NCI-H2029 treated with DMSO at 0.1 percent for 48 hours (cell line): ENCODE measurements around the gene IFNAR2.
"Not testable (repeated sequence)": the region's sequence is repeated elsewhere in the genome, so short reads cannot be mapped to it uniquely, and the experiment has no call there.

Experiments used
- DNase-seq: peaks from one replicate; lab custom pipeline; 2025; lab: John Stamatoyannopoulos, UW

IFNAR2 gene

DNA sequence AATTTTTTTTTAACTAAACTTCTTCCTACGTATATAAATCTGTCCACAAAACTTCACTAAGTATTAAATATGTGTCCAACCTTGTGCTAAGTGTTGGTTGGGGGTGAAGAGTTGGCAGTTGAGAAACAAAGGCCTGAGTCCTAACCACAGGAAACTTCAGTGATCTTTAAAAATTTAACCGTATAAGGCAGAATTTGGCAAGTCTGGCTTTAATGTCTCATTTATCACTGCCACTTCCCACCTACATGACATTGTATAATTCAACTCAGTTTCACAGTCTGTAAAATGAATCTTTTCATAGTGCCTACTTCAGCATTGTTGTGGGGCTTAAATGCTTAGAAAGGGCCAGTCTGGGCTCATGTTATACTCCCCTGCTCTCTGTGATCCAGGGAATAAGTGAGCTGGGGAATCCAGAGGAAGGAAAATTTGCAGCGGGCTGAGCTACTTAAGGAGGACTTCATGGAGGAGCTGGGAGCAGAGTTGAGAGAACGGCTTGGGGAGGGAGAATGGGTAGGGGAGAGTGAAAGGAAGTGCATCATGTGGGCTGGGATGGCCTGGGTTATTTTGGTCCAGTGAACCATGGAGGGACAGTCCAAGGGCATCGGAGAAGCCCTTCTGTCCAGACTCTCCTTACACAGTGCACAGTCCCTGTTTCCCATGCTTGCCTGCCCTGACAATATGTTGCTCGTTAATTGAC is 14.5 kb downstream of the IFNAR2 start:
- no peak for DNase-seq

DNA sequence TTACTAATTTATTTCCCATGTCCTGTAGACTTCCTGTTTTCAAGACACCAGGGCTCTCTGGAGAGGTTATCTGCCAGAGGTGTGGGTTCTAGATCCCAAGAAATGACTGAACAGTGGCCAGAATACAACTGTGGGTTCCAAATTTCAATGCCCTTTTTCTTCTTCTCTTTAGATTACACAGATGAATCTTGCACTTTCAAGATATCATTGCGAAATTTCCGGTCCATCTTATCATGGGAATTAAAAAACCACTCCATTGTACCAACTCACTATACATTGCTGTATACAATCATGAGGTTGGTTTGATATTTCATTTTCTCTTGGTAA is 15.0 kb downstream of the IFNAR2 start:
- DNase-seq, result no peak

DNA sequence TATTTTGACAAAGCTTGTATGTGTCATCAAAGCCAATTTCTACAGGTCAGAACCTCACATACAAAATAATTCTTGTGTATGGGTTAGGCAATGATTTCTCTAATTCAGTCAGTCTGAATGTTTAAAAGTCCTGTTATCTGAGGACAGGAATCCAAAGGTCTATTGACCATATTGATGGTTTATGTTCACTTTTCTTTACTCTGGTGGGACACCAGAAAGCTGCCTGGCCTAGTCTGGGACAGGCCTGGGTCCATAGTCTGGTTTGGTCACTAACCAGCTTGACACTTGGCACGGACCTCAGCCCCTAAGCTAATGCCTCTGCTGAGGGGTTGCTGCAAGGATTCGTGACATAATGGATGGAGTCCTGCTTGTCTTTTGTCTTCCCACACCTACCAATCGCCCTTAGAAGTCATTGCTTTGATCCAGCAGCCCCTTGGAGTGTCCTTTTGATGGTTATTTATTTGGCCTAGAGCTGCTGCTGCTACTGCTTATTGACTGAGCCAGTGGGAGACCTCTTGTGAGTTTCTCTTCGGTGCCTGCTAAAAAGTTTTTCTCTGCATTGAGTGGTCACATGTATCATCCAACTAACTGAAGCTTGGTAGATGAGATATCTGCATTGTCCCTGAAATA is 15.7 kb downstream of the IFNAR2 start:
- DNase-seq, result no peak

DNA sequence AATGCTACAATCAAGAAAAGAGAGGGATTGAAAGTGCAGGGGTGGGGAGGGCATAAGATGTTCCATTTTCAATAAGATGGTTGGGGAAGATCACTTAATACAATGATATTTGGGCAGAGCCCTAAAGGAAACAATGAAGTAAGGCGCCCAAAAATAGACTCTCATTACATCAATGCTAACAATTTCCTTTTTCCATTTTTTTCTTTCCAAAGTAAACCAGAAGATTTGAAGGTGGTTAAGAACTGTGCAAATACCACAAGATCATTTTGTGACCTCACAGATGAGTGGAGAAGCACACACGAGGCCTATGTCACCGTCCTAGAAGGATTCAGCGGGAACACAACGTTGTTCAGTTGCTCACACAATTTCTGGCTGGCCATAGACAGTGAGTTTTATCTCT is 16.8 kb downstream of the IFNAR2 start:
- no peak for DNase-seq

DNA sequence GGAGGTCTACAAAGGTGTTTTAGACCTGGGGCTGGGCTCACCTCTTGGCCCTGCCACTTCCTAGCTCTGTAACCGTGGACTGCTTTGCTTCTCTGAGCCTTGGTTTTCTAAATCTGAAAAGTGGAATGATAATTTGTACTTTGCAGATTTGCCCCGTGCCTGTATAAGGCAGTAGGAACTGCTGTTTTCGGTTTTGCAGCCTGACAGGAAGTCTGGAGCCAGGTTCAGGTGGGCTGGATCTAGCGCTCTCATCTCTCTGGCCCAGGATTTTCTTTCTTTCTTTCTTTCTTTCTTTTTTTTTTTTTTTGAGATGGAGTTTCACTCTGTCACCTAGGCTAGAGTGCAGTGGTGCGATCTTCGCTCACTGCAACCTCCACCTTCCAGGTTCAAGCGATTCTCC is 17.2 kb downstream of the IFNAR2 start:
- DNase-seq, result no peak

DNA sequence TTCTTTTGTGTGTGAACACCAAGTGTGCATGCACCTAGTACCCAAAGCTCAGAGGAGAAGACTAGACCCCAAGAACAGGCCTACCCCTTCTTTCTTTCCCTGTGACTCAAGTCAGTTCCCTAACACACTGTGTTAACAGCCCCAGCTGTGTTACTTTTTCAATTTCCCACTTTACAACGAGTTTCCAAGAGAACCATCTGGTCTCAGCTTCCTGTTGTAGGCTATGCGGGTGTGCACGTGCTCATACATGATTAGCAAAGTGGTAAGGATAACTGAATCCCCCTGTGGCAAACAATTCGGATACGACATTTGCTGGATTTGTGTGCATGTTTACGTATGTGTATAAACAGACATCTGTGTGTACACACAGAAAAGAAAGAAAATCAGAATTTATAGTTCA is 17.9 kb downstream of the IFNAR2 start:
- no peak for DNase-seq

DNA sequence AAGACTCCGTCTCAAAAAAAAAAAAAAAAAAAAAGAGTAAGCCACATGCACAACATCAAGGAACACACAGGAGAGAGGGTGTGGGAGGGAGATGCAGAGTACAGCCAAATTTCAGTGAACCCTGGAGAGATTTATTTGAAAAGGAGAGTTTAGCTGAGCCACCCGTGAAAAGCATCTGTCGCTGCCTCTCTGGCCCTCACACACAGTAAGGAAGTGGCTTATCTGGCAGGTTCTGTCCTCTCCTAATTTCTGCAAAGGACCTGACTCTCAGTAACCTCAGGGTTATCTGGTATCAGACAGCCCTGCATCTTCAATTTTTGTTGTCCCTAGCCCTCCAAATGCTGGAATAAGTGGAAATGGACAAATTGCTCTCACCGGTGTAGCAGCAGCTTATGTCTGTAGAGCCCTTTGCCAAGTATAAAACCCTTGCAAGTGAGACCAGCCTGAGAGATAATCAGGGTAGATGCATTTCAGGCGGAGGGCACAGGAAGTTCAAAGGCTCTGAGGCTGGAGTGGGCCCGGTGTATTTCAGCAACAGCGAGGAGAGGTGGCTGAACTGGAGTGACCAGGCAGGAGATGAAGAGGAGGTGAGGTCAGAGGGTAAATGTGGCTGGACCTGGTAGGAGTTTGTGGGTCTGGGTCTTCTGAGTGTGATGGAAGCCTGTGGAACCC is 19.7 kb downstream of the IFNAR2 start:
- no peak for DNase-seq

DNA sequence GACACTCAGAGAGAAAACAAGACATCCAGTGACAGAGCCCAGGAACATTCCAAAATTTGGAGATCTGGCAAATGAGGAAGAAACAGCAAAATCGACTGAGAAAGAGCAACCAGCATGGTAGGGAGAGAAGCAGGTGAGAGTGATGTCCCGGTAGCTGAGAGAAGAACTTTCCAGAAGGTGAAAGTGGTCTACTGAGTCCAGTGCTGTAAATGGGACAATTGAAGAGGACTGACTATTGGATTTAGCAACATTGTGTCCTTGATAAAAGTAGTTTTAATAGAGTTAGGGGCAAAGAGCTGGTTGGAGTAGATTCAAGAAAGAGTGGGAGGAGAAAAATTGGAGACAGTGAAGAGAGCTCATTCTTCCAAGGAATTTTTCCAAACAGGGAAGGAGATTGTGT is 21.4 kb downstream of the IFNAR2 start:
- DNase-seq, result no peak

DNA sequence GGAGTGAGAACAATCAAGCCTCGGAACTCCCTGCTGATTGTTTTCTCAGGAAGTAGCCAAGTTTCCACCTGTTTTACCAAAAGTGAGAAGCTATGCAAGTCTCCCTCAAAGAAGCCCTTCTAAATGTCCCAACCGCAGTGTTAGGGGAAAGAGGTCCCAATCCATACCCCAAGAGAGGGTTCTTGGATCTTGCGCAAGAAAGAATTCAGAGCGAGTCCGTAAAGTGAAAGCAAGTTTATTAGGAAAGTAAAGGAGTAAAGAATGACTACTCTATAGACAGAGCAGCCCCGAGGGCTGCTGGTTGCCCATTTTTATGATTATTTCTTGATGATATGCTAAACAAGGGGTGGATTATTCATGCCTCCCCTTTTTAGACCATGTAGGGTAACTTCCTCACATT is 23.6 kb downstream of the IFNAR2 start:
- DNase-seq, result not testable (repeated sequence)

DNA sequence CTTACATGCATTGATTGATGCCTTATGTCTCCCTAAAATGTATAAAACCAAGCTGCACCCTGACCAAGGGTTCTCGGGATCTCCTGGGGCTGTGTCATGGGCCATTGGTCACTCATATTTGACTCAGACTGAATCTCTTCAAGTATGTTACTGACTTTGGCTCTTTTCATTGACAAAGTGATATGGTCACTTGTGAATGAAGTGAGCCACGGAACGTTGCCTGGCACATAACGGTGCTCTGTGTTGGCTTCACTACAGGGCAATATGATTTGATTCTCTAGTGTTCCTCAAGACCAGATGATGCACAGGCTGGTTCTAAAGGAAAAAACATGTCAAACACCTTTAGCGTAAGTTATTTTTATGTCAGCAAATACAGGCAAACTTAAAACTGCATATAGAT is 25.0 kb downstream of the IFNAR2 start:
- no peak for DNase-seq

DNA sequence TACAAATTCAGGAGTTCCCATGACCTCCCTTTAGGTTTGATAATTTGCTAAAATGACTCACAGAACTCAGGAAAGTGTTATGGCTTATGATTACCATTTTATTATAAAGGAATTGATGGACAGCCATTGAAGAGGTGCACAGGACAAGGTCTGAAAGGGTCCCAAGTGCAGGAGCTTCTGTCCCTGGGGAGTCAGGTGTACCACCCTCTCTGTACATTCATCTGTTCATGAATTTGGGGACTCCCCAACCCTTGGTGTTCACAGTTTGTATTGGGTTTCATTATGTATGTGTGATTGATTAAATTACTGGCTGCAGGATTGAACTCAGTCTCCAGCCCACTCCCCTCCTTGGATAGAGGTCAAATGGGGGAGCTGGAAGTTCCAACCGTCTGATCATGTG is 25.7 kb downstream of the IFNAR2 start:
- DNase-seq, result no peak

DNA sequence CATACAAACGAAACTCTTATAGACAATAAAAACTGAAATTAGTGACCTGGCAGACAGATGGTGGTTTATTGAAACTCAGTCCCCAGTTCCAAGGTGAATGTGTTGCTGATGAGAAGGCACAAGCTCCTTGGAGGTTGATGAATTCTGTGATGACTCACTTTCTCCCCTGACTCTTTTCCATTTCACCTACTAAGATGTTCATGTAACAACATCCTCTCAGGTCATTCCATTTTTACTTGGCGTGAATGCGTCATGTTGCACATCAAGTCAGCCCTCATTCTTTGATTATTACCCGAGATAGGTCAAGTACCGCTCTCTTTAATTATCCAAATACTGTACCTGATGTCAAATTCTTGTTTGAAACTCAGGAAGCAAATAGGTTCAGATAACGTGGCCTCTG is 26.3 kb downstream of the IFNAR2 start:
- DNase-seq, result no peak

DNA sequence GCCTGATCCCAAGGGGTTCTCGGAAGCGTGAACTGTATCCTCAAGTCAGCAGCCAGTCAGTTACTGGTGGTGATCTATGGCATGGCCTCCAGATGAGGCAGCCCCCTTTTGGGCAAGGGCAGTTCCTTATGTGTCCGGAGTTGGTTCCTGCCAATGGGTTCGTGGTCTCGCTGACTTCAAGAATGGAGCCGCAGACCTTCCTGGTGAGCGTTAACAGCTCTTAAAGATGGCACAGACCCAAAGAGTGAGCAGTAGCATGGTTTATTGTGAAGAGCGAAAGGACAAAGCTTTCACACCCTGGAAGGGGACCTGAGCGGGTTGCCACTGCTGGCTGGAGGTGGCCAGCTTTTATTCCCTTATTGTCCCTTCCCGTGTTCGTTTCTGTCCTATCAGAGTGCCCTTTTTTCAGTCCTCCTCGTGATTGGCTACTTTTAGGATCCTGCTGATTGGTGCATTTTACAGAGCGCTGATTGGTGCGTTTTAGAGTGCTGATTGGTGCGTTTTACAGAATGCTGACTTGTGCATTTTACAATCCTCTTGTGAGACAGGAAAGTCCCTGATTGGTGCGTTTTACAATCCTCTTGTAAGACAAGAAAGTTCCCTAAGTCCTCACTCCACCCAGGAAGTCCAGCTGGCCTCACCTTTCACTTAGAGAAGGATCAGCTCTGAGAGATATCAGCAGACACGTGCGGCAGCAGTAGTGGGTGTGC is 27.5 kb downstream of the IFNAR2 start:
- no peak for DNase-seq

DNA sequence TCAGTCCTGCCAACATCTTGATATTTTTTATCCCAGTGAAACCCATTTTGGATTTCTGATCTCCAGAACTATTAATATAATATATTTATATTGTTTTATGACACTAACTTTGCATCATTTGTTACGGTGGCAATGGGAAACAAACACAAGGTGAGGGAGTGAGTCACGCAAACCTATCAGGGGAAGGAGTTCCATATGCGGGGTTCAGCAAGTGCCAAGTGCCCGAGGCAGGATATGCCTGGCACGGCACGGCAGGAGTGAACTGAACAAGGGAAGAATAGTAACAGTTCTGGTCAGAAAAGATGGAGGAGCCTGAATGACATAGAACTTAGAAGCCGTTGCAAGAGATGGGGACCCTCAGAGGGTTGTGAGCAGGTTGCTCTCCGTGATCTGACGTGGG is 28.7 kb downstream of the IFNAR2 start:
- no peak for DNase-seq

DNA sequence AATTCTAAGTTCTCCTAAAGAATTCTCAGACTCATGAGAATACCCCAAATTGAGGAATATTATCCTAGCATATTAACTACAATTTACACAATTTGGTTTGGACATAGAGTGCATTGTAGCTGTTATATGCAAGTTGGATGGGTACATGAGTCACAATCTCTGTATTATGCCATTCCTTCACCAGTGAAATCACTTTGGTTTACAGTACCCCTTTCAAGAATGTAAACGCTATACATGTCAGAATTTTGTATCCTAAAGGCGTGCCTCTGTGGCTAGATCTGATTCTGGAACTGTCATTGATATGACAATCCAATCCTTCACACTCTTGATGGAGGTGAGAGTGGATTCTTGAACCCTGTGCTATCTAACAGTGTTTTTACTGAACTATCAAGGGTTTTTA is 29.7 kb downstream of the IFNAR2 start:
- no peak for DNase-seq

DNA sequence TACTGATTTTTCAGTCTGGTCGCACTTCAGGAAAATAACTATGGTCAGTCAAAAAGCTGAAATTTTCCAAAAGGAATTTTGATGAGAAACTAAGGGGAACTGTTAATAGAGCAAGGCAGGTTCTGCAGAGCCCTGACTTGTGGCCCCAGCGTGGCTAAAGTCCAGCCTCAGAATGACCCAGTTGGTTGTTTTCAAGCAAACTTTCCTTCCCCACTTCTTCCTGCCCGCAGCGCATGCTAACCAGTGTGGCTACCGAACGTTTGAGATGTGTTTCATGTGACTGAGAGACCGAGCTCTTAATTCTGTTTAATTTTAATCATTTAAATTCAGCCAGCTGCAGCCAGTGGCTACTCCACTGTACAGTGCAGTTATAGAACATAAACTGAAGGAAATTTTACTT is 30.3 kb downstream of the IFNAR2 start:
- DNase-seq, result no peak

DNA sequence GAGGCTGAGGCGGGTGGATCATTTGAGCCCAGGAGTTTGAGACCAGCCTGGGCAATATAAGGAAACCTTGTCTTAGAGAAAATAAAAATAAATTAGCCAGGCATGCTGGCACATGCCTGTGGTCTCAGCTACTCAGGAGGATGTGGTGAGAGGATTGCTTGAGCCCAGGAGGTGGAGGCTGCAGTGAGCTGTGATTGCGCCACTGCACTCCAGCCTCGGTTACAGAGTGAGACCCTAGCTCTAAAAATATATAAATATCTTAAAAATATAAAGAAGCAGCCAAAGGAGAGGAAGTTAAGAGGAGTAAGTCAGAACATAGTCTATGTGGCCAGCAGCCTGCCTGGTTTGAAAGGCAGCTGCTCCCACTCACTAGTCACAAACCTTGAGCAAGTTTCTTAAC is 31.9 kb downstream of the IFNAR2 start:
- DNase-seq, result no peak

DNA sequence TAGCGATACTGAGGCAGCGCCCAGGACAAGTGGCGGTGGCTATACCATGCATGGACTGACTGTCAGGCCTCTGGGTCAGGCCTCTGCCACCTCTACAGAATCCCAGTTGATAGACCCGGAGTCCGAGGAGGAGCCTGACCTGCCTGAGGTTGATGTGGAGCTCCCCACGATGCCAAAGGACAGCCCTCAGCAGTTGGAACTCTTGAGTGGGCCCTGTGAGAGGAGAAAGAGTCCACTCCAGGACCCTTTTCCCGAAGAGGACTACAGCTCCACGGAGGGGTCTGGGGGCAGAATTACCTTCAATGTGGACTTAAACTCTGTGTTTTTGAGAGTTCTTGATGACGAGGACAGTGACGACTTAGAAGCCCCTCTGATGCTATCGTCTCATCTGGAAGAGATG is 33.2 kb downstream of the IFNAR2 start:
- DNase-seq, result no peak

DNA sequence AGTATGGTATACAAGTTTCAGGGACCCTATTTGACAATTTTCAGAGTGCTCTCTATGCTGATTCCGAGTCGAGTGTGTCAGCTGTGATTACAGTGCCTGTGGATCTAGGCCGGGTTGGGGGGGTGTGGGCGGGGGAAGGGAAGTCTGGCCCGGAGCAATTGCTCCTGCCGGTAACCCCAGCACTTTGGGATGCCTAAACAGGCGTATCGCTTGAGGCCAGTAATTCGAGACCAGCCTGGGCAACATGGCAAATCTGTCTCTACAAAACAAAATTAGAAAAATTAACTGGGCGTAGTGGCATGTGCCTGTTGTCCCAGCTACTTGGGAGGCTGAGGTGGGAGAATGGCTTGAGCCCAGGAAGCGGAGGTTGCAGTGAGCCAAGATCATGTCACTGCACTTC is 34.8 kb downstream of the IFNAR2 start:
- DNase-seq, result no peak

DNA sequence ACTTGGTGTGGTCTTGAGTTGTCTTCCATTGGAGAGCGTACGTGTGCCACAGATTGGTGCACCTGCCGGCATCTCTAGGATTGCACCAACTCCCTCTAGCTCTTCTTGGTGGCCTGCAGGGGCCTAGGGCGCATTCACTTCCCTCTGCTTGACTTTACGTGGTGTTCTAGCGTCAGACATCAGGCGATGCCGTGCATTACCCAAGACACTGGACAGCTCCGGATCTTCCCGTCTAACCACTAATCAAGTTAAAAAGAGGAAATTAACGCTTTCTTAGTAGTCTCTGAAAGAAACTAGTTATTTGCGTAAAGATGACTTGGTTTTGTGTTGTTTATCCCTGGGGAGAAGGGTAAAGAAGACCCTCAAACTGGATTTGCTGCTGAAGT is 35.9 kb downstream of the IFNAR2 start:
- DNase-seq, result no peak

DNA sequence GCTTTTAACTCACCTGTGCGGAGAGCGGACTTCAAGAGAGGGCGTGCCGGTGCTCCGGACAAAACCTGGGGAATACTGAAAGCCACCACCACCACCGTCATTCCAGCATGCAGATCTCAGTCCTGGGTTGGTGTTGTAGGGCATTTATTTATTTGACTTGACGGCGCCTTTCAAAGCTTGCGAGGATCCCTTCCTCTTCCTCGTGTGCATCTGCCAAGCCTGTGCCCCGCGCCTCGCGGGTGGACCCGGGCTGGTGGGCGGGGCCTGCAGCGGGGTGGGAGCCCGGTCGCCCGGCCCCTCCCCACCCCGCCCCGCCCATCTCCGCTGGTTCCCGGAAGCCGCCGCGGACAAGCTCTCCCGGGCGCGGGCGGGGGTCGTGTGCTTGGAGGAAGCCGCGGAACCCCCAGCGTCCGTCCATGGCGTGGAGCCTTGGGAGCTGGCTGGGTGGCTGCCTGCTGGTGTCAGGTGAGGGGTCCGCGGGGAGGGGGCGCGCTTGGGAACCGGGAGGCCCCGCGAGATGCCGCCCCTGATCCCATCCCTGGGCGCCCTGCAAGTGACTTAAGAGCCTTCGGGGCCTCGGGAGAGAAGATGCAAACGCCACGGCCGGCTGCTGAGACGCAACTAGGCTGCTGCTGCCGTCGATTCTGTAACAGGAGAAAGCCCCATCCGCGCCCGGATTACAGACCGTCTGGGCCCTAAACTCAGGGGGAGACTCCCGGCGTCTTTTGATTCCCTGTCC is 36.5 kb downstream of the IFNAR2 start, which contains the start of gene IL10RB:
Gene IL10RB (plus strand): TSS at position 318 of the 739 bp plus-strand sequence. CDS start 99 bp downstream, at position 417.
- DNase-seq, result peak; percentile 38

DNA sequence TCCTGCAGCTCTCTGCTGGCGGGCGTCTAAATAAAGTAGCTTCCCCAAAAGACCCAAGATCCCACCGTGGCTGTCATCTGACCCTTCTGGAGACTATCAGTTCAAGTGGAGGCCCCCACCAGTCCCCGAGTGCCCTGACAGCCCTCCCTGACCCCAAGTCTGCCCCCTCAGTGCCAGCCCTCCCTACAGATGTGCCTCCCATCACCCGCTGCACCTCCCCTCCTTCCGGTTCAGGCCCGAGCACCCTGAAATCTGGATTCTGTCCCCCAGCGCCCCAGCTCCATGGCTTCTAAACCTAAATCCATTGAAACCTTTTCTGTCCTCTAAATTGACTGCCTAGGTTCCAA is 37.0 kb downstream of the IFNAR2 start:
- DNase-seq, result no peak
